Stimulated activated CD4-positive, alpha-beta T cell treated with anti-CD3 and anti-CD28 coated beads, TNF-alpha, amount 100 ng/mL, for 4 hours (primary cell): ENCODE measurements around the gene CHFR.
A peak's percentile ranks its signal among the peaks of the same experiment; 100 is the strongest.
"Not testable (repeated sequence)": the region's sequence is repeated elsewhere in the genome, so short reads cannot be mapped to it uniquely, and the experiment has no call there.

ENCODE experiments used
- DNase-seq, 3 experiments: peaks; one replicate each; pipeline ENCODE4 v3.0.0-alpha.2; 2020; ENCODE audit warnings: low read depth in 3 of 3

CHFR gene, protein sequence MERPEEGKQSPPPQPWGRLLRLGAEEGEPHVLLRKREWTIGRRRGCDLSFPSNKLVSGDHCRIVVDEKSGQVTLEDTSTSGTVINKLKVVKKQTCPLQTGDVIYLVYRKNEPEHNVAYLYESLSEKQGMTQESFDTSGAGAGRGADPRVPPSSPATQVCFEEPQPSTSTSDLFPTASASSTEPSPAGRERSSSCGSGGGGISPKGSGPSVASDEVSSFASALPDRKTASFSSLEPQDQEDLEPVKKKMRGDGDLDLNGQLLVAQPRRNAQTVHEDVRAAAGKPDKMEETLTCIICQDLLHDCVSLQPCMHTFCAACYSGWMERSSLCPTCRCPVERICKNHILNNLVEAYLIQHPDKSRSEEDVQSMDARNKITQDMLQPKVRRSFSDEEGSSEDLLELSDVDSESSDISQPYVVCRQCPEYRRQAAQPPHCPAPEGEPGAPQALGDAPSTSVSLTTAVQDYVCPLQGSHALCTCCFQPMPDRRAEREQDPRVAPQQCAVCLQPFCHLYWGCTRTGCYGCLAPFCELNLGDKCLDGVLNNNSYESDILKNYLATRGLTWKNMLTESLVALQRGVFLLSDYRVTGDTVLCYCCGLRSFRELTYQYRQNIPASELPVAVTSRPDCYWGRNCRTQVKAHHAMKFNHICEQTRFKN

DNA sequence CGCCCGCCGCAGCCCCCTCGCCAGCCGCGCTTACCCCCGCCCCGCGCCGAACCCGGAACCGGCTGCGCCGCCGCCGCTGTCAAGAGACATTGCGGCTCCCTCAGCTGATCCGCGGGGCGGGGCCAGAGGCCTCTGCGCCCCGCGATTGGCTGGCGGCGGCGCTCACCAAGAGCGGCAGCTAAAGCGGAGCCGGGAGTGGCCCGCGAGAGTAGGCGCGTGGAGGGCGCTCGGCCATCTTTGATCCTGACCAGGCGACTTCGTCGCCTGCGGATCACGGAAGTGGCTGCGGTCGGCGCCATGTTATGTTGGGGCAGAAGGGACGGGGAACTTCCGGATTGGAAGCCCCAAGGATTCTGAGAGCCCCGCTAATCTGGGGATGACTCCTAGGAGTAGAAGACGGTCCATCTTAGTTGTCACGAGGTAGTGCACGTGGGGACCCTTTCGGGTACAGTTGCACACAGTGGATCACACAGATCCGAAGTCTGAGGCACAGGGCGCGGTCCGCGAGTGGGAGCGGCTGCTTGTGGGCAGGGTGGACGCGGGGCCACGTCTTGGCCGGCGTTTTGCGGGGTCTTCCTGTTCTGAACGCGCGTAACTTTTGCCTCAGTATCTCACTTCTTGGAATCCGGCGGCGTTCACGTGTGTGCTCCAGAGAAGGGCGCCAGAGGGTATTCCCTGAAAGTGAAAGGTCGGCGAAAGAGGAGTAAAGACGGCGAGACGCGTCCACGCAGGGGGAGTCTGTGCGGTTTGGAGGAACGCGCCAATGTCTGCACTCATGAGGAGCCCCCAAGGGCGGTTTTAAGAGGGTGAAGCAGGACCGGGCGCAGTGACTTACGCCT lies at the start of gene CHFR:
TSS of gene CHFR (minus strand) at position 93 of the 839 bp plus-strand sequence. CDS start 277 bp downstream, outside the sequence.
- DNase-seq: peak; percentile 80 to 88 (median 88)

DNA sequence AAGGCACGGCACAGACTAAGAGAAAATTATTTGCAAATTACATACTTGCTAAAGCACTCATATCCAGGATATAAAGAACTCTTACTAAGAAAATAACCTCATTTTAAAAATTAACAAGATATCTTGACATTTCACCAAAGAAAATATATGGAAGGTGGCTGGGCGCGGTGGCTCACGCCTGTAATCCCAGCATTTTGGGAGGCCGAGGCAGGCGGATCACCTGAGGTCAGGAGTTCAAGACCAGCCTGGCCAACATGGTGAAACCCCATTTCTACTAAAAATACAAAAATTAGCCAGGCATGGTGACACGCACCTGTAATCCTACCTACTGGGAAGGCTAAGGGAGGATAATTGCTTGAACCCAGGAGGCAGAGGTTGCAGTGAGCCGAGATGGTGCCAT lies 49.5 kb upstream of the CHFR start:
- not testable (repeated sequence) for DNase-seq

DNA sequence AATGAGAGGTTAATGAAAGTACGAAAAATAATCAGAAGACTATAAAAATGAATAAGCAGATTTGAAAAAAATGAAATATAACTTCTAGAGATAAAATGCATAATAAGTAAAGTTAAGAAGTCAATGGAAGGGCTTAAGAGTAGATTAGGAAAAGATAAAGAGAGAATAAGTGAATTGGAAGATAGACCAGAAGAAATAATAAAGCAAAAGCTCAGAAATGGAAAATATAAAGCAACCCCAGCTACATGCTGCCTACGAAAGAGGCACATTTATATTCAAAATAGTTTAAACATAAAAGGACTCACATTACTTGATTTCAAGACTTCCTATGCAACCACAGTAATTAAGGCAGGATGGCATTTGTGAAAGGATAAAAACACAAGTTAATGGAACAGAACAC lies 48.8 kb upstream of the CHFR start:
- DNase-seq: no peak

DNA sequence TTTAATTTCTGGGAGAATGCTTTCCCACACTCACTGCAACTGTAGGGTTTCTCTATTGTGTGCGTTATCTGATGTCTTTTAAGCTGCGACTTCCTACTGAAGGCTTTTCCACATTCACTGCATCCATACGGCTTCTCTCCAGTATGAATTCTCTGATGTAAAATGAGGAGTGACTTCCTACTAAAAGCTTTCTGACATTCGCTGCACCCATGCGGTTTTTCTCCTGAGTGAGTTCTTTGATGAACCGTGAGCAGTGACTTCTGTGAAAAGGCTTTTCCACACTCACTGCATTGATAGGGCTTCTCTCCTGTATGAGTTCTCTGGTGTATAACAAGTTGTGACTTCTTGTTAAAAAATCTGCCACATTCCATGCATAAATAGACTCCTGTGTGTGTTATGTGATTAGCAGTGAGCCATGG lies 39.0 kb upstream of the CHFR start:
- no peak for DNase-seq

DNA sequence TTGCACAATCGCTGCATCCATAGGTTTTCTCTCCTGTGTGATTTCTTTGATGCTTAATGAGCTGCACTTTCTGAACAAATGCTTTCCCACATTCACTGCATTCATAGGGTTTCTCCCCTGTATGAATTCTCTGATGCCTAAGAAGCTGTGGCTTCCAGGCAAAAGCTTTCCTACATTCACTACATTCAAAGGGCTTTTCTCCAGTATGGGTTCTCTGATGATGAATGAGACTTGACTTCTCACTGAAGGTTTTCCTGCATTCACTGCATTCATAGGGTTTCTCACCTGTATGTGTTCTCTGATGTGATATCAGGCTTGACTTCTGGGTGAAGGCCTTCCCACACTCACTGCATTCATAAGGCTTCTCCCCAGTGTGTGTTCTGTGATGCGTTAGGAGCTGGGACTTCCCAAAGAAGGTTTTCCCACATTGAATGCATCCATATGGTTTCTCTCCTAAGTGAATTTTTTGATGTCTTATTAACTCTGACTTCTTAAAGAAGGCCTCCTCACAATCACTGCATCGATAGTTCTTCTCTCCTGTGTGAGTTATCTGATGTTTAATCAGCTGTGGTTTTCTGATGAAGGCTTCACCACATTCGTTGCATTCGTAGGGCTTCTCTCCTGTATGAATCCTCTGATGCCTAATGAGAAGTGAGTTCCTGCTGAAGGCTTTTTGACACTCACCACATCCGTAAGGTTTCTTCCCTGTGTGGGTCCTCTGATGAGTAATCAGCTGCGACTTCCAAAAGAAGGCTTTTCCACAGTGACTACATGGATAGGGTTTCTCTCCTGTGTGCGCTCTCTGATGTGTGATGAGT lies 38.4 kb upstream of the CHFR start:
- no peak for DNase-seq

DNA sequence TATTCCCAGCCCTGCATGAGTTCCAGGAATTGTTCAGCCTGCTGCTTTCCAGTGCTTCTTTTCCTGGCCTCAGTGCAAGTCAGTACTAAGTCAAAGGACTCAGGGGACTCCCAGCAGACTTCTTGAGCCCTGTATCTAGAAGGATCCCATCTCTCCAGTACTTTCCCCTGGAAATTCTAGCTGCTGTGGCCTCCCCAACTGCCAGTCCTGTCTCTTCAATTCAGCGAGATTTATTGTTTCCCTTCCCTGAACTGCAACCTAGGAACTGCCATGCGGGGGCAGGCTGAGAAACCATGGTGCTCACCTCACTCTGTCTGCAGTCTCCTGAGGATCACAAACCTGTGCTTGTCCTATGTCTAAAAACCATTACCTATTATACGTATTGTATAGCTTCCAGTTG lies 37.0 kb upstream of the CHFR start:
- no peak for DNase-seq

DNA sequence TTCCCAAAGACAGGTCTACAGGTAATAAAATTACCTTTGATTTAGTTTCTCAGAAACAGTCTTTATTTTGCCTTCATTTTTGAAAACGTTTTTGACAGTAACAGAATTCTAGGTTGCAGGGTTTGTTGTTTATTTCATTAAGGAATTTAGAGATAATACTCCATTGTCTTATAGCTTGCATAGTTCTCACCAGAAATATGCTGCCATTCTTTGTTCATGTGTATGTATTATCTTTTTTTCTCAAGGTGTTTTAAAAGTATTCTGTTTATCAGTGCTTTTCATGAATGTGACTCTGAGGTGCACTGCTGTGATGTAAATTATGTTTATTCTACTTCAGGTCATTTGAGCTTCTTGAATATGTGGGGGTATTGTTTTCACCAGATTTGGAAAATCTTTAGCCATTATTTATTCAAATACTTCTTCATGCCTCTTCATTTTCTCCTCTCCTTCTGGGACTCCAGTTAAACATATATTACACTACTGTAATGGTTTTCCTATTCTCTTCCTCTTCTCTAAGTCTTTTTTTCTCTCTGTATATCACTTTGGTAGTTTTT lies 36.0 kb upstream of the CHFR start:
- no peak for DNase-seq

DNA sequence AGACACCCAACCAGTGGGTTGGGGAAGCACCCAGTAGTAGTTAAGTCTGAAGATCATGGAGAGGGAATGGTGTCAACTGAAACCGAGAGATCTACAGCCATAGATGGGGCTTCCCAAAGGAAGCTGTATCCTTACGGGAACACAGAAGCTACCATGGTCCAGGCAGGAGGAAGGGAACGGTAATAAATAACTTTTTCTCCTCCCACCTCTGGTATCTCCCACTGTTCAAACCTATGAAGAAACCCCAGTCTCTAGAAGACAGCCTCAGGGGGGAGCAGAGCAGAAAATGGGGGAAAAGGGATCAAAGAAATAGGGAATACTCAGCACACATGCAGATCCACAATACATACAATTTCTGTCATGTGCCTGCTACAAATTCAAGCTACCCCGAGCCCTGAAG lies 35.3 kb upstream of the CHFR start:
- DNase-seq: no peak

DNA sequence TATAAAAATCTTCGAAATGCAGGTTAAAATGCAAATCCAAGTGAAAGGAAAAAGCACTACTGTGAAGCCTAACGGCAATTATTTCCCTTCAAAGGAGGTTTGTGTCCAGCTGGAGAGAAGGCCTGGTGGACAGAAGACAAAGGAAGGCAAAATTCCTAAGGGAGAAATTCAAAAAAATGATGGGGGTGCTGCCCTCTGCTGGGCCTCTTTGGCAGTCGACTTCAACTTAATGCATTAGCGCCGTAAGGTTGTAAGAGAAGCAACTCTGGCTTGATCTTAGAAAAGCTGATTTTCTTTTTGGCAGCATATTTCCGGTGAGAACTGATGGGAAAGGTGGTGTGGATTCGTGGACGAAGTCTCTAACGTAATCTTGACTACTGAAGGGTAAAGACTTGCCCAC lies 34.3 kb upstream of the CHFR start:
- DNase-seq: no peak

DNA sequence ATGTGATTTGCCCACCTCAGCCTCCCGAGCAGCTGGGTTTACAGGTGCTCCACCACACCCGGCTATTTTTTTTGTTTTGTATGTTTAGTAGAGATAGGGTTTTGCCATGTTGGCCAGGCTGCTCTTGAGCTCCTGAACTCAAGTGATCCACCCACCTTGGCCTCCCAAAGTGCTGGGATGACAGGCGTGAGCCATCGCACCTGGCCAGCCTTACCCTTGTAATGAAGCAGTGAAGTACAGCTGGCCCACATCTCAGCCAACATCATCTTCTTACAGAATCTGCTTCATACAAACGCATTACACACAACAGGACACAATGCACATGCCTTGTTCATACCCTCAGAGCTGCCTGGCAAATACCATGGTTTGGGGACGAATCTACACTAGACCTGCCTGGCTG lies 31.3 kb upstream of the CHFR start:
- no peak for DNase-seq

DNA sequence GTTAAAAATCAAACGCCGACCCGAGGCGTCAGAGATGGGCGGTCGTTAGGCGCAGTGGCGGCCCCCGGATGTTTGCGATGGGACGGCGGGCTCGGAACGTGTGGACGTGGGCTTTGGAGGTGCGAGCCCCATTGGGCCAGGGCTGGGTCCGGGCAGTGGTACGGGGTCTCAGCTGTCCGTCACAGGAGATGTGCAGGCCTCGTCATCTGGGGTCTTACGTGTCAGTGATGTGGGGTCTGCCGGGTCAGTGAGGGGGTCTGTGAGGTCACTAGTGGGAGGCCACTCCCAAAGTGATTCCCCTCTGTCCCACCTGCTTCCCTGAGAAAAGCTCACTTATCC lies 21.6 kb upstream of the CHFR start:
- no peak for DNase-seq

DNA sequence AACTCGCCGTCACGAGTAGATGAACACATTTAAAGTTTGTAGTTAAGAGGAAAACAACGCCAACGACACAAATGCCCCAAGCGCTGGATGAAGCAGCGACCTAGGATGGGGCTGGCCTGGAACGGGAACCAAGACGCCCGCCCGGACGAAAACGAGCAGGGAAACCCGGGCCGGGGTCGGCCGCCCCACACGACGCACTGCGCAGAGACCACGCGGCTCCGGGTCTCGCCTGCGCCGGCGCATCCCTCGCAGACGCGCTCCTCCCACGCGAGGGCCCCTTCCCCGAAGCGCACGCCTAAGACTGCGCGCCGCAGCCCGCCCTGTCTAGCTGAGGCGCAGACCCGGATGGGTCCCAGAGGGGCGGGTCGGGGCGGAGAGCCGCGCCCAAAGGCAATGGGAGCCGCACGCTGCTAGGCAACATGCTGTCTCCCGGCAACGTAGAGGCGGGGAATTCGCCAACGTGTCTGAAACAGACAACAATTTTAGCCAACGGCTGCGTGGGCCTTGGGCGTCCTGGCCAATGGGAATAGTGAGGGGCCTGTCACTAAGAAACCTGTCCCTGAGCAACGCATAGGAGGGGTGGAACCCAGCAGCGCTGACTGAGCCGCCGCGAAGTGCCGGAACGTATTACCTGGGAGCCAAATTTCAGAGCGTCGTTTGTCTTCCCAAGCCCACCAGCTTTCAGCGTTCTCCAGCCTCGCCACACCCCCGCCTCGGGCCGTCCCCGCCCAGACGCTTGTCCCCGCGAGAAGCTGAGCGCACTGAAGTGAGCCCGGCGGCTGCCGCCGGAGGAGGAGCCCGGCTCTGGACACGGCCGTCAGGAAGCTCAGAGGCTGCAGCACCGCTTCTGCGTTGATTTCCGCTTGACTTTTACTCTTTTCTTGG lies 21.0 kb upstream of the CHFR start:
- DNase-seq: peak; percentile 83 to 92 (median 91)

DNA sequence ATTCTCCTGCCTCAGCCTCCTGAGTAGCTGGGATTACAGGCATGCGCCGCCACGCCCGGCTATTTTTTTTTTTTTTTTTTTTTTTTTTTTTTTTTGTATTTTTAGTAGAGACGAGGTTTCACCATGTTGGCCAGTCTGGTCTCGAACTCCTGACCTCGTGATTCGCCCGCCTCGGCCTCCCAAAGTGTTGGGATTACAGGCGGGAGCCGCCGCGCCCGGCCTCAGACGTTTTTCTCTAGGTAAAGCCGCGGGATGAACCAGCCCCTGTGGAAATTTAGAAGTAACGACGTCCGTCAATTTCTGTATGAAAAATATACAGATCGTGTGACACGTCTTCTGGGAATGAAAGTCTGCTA lies 20.4 kb upstream of the CHFR start:
- not testable (repeated sequence) for DNase-seq

DNA sequence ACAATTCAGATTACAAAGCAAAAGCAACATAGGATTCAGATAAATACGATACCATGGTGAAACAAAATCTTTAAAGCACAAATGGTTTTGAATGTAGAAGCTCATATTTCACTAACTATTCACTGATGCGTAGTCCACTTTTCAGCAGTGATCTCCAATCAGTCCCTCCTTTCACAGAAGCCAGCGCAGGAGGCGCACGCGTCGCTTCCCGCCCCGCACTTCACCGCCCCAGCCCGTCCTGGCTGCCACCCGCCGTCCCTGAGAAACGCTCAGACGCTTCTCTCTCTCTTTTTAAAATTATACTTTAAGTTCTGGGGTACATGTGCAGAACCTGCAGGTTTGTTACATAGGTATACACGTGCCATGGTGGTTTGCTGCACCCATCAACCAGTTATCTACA lies 19.8 kb upstream of the CHFR start:
- DNase-seq: no peak

DNA sequence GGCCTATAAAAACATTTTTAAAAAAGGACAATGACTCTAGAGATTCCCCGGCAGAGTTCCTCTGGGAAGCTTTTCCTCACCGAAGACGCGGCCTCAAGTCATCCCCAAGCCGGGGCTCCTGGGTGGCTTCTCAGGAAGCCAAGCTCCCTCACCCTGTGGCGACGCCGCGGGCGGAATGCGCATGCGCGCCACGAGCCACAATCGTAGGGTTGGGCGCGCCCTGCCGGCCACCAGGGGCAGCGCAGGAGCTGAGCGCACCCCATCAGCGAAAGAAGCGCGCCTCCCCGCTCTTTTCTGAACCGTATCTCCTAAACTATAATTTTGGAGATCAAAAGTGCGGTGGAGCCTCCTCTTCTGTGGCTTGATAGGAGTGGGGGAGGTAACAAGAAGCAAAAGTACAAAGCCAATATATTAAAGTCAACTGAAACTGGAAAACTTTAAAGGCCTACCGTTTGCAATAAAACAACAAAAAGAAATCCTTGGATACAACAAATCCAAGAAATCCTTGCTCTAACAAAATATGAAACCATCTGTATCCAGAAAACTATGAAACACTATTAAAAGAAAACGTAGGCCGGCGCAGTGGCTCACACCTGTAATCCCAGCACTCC lies 17.4 kb upstream of the CHFR start:
- DNase-seq: peak; percentile 83 to 90 (median 88)

DNA sequence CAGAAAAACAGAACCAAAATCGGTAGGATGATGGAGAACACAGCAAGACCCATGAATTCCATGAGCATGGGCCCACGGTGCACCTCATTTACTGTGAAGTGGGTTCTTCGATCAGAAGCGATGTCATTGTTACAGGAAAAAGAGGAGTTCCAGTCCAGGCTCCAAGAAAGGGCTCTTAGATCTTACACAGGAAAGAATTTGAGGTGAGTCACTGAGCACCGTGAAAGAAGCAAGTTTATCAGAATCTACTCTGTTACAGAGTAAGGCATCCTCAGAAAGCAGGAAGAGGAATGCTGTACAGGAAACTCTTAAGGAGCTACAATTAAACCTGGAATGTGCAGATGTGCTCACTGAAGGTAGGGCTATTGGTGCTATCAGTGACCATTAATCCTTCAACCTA lies 11.6 kb upstream of the CHFR start:
- DNase-seq: no peak

DNA sequence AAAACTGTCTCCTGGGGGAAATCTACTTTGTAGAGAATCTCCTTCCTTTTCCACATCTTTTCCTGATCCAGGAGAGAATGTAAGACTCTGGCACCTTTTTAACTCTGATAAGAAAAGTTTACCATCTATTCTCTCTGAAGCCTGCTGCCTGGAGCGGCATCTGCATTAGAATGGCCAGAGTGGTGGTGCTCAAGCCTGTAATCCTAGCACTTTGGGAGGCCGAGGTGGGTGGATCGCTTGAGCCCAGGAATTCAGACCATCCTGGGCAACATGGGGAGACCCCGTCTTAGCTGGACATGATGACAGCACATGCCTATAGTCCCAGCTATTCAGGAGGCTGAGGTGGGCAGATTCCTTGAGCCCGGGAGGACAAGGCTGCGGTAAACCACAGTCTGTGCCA lies 1.4 kb upstream of the CHFR start:
- no peak for DNase-seq

DNA sequence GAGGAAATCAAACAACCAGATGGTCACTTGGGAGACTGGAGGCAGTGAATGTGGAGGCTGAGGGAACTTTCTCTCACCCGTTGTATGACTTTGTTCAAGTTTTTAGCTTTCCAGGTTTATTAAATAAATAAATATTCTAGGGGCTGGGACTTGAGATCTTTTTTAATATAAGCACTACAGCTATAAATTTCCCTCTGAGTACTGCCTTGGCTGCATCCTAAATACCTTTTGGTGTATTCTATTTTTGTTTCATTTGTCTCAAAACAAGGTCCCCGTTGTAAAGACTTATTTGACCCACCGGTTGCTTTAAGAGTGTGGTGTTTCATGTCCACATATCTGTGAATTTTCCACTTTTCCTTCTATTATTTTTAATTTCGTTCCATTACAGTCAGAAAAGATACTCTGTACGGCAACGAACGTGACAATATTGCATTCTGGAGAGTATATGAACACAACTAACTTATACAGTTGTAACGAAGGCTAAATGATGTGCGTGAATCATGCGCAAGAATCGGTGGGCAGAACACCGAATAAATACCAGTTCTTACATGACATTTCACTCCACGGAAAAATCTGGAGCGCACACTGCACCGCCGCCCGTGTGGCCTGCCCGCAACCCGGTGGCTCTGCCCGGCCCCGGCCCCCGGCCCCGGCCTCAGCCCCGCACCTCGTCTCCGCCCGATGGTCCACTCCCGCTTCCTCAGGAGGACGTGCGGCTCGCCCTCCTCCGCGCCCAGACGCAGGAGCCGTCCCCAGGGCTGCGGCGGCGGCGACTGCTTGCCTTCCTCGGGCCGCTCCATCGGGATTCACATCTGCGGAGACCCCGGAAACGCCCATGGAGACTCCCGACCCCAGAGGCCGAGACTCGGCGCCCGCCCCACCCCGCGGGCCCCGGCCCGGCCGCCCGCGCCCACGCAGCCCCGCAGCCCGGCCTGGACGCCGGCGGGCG lies 602 bp downstream of the CHFR start:
- peak in 1 of 3 experiments; percentile 8 for DNase-seq

DNA sequence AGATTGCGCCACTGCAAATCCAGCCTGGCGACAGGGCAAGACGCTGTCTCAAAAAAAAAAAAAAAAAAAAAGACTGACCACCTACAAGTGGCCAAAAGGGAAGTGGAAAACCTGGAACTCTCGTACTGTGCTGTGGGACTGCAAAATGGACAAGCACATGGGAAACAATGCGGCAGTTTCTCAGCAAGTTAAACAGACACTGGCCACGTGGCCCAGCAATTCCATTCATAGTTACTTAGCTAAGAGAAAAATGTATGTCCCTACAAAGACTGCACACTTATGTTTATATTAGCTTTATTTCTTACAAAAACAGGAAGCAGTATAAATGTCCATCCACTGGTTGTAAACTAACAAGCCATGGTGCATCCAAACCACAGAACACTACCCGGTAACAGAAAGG lies 5.6 kb downstream of the CHFR start:
- DNase-seq: no peak
